NCI-H187 treated with DMSO at 0.1 percent for 48 hours (cell line): ENCODE results near the gene TNK2.
"Not testable (repeated sequence)": the region's sequence is repeated elsewhere in the genome, so short reads cannot be mapped to it uniquely, and the experiment has no call there.

Experiments
- DNase-seq: peaks from one replicate; lab custom pipeline; 2025; lab: John Stamatoyannopoulos, UW

Gene TNK2

GRCh38 chr3:195850857-195851543, 57.4 kb downstream of the TNK2 start:
- DNase-seq, result peak; percentile 87

DNA sequence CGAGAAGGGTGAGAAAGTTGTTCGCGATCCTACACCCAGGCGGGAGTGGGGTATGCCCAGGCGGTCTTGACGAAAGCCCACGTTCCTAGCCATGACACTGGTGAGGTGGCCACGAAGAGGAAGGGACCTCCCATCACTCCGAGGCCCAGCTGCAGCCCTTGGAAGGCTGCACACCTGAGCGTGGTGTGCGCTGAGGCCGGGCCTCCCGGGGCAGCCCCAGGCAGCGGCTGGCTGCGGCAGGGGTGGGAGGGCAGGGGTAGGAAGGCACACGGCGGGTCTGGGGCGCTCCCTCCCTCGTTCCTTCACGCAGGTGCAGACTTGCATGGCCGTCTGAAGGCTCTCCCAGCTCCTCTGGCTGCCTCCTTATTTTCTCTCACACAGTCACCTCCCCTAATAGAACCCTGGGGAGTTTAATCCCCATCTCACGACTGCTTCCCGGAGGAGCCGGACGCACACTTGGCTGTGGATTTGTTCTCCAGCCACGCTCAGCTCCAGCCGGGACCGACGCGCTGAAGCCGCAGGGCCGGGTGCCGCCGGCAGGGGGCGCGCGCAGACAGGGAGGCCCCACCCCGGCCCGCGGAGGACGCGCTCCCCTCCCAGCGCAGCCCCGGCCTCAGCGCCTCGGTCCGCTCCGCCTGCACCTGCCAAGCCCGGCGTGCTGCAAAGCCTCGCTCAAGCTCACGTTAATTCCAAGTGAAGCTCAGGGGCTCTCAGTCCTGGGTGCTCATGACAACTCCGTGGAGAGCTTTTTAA, 58.9 kb downstream of the TNK2 start:
- no peak for DNase-seq

GRCh38 chr3:195847055-195847950, 61.0 kb downstream of the TNK2 start:
- DNase-seq, result no peak

GRCh38 chr3:195845483-195845882, 62.9 kb downstream of the TNK2 start:
- DNase-seq, result no peak

- DNase-seq, result no peak
These were observed 63.6 kb downstream of the TNK2 start for GRCh38 chr3:195844671-195845218.

DNA sequence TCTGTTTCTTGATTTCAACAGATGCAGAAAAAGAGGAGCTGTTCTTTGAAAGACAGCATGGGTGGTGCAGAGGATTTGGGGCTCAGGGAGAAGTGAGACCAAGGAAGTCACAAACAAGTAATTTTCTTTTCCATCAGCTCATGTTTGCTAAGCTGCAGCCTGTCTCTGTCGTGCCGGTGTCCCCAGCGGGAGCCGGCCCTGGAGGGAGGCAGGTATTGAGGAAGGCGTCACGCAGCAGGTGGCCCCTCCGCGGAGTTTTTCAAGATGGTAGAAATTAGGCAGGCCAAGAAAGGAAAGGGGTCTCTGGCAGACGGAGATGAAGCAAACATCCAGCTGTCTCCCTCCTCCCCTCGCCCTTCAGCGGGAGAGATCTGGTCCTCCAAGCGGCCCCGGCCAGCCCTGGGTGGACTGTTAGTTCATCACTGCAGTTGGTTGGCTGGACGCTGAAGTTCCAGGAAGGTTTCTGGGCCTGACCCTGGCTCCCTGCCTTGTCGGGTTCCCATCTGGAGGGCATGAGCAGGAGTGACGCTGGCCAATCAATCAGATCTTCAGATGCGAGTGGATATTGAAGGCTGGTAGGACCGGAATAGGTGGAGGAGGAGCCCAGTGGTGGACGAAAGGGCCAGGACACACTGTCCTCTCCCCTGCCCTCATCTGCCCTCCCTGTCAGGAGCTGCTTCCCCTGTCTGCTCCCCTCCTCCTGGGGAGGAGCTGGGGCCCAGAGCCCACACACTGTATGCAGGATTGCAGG, 68.9 kb downstream of the TNK2 start:
- DNase-seq, result no peak

GRCh38 chr3:195838714-195839113, 69.6 kb downstream of the TNK2 start:
- DNase-seq, result no peak

DNA sequence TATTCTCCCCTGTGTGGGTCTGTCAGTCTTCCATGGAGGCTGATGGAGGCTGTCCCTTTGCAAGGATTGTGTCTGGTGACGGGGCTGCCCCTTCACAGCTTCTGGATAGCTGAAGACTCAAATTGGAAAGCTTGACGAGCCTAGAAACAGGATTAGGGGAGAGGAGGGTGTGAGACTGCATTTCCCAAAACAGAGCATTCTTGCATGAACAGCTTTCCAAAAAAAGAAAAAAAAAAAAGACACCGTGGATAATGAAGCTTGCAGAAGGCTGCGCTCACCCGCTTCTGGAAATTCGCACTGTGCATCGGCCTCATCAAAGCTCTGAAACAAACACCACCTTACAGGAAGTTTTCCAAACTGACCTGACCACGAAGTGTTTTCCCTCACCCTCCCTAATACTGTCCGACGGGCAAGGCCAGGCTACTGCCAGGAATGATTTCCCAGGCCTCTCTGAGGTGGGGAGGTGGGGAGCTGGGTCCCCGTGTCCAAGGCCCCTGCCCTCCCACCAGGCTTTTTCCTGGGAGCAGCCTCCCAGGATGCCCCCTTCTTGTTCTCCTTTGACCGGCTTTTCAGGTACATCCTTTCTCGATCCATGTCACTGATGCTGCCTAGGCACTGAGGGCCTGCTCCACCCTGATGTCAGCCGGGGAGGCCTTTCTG, 71.7 kb downstream of the TNK2 start:
- DNase-seq, result no peak

DNA sequence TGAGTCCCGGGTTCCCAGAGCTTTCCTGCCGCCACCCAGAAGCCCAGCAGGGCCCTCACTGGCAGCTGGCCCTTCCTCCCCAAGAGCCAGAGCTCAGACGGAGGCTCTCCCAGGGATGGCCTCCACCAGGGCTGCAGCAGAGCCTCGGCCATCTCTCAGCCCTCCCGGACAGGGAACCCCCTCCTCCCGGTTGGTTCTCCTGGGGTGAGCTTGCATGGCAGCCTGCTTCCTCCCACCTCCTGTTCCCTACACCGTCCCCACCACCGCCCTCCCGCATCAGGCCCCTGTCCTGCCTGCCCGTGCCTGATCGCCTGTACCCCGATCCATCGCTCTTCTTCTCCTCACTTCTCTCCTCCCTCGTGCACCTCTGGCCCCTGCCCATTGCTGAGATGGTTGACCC, 72.6 kb downstream of the TNK2 start:
- no peak for DNase-seq

GRCh38 chr3:195834675-195835583, 73.4 kb downstream of the TNK2 start:
- DNase-seq, result no peak

GRCh38 chr3:195829897-195830254, 78.5 kb downstream of the TNK2 start:
- DNase-seq, result no peak

- DNase-seq, result no peak
These were observed 79.6 kb downstream of the TNK2 start for GRCh38 chr3:195828762-195829161.

GRCh38 chr3:195825857-195826804, 82.2 kb downstream of the TNK2 start:
- DNase-seq, result no peak

DNA sequence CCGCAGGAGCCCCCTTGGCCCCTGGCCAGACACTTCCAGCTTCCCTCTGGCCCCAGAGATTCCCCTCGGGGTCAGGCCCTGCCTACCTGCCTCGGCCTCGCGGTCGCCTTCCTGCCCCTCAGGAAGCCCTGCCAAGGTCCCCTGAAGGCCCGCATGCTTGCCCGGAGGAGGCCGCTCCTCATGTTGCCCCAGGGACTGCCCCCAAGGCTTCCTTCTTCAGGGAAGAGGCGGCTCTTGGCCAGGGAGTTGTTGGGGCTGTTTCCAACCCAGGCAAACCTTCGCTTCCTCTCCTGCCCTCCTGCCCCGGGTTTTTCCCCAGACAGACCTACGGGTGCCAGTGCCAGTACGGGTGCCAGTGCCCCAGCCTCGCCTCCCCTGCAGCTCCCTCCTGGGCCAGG, 83.2 kb downstream of the TNK2 start:
- no peak for DNase-seq

DNA sequence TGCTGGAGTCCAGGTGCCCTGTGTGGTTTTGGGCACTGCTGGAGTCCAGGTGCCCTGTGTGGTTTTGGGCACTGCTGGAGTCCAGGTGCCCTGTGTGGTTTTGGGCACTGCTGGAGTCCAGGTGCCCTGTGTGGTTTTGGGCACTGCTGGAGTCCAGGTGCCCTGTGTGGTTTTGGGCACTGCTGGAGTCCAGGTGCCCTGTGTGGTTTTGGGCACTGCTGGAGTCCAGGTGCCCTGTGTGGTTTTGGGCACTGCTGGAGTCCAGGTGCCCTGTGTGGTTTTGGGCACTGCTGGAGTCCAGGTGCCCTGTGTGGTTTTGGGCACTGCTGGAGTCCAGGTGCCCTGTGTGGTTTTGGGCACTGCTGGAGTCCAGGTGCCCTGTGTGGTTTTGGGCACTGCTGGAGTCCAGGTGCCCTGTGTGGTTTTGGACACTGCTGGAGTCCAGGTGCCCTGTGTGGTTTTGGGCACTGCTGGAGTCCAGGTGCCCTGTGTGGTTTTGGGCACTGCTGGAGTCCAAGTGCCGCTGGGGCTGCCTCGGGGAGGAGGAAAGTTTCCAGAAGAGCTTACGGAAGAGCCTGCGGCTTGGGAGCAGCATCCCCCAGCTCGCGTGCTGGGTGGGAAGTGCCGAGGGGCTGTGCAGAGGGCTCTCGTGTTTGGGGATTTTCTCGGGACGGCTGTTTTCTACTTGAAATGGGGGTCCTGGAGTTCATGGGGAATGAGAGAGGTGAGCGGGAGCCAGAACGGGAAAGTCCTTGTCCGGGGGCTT, 83.7 kb downstream of the TNK2 start:
- DNase-seq, result not testable (repeated sequence)

DNA sequence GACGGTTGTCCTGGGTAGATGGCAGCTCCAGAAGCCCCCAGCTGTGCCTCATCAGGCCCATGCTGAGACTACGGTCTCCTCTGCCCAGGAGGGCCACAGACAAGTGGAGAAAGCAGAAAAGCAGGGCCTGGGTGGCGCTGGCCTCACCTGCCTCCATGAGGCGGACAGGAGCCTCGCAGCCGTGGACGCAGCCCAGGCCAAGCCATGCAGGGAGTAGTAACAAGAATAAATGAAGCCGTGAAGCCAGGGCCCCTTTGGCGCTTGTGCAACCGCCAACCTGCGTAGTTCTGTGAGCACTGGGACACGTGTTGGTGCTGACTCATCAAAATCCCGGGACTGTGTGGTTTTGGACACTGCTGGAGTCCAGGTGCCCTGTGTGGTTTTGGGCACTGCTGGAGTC, 84.4 kb downstream of the TNK2 start:
- DNase-seq, result no peak

GRCh38 chr3:195823280-195823679, 85.1 kb downstream of the TNK2 start:
- no peak for DNase-seq

DNA sequence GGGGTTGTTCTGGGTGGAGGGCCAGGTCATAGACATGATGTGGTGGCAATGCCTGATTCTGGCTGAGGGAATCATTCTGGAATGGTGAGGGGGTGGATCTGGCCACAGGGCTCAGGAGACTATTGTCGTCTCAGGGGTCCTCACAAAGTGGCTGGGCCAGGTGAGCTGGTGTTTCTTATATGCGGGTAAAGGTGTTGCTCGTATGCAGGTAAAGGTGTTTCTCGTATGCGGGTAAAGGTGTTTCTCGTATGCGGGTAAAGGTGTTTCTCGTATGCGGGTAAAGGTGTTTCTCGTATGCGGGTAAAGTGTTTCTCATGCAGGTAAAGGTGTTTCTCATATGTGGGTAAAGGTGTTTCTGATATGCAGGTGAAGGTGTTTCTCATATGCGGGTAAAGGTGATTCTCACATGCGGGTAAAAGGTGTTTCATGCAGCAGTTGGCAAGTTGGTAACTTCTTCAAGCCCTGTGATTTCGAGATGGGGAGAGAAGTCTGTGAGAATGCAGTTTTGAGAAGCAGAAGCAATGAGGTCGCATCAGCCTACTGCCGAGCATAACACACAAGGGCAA, 86.1 kb downstream of the TNK2 start:
- no peak for DNase-seq
